HG02678 (cell line): ENCODE measurements around the gene ZYG11B.
"Not testable (repeated sequence)": the region's sequence is repeated elsewhere in the genome, so short reads cannot be mapped to it uniquely, and the experiment has no call there.

Experiments used
- ATAC-seq: cut with Tn5 transposase; IDR thresholded peaks from one replicate; pipeline ENCODE4 v1.9.1; 2021; ENCODE audit warnings: mild to moderate bottlenecking, moderate library complexity; ENCODE audit not compliant: unreplicated experiment

Gene ZYG11B

DNA sequence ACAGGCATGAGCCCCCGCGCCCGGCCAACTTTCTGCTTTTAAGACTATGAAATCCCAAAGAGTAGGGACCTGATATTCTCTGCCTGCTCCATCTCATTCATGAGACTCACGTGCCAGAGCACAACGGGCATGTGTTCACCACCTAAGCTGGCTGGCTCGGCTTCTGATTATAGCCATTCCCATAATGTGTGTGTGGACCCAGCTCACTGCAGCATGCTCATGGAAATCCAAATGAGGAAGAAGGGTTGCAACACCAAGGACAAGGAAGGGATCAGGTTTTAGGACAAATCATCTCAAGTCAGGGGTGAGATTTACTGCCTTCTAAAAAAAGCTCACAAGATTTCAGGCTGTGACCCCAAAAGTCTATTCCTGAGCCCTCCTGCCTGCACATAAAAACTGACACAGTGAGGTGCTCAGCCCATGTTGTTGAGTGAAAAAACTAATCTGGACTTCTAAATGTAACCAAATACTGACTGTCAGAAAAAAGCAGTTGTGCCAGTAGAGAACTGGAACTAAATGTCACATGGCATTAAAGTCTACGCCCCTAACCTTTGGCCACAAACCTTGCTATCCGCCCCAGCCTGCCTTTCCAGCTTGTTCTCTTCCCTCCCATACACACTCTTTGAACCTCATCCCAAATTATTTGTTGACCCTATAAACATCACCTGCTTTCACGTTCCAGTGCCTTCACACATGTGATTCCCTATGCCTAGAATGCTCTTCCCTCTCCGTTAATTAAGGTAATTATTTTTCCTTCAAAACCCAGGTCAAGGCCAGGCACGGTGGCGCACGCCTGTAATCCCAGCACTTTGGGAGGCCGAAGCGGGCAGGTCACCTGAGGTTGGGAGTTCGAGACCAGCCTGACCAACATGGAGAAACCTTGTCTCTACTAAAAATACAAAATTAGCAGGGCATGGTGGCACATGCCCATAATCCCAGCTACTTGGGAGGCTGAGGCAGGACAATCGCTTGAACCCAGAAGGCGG, 19.0 kb upstream of the ZYG11B start:
- no peak for ATAC-seq

- ATAC-seq = no peak
These were observed 18.2 kb upstream of the ZYG11B start for GRCh38 chr1:52707927-52708655.

- no peak for ATAC-seq
These were observed 17.2 kb upstream of the ZYG11B start for GRCh38 chr1:52709016-52709415.

GRCh38 chr1:52713590-52713989, 12.7 kb upstream of the ZYG11B start:
- ATAC-seq = no peak

GRCh38 chr1:52715296-52715695, 11.0 kb upstream of the ZYG11B start:
- not testable (repeated sequence) for ATAC-seq

GRCh38 chr1:52723260-52723659, 3.0 kb upstream of the ZYG11B start:
- ATAC-seq = no peak

GRCh38 chr1:52725903-52726264, 369 bp upstream of the ZYG11B start:
- no peak for ATAC-seq

DNA sequence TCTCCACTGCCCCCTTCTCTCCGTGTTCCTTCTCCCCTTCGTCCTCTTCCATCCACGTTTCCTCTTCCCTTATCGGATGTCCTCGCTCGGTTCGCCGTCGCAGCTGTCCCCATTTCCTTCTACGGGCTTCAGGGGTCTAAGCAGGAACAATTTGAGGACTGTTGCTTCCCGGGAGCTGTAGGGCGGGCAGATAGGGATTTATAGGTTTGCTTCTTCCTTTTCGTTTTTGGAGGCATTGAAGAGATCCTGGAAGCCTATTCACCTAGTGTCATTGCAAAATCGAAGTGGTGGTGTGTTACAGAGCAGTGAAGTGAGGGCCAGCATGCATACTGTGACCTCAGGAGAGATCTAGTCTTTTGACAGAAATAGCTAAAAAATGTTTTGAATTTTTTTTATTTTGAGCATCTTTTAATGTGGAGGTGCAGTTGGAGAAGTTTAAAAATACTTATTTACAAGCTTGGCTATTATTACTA, 897 bp downstream of the ZYG11B start:
- ATAC-seq = no peak

- no peak for ATAC-seq
These were observed 1.9 kb downstream of the ZYG11B start for GRCh38 chr1:52727956-52728656.

DNA sequence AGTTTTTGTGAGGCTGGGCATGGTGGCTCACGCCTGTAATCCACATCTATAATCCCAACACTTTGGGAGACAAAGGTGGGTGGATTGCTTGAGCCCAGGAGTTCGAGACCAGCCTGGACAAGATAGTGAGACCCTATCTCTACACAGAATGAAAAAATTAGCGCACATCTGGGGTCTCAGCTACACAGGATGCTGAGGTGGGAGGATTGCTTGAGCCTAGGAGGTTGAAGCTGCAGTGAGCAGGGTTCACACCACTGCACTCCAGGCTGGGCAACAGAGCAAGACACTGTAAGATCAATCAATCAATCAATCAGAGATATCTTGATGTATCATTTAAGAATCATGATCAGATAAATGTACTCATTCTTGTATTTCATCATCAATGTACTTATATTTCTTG, 7.1 kb downstream of the ZYG11B start:
- ATAC-seq = no peak

GRCh38 chr1:52735371-52735770, 9.1 kb downstream of the ZYG11B start:
- not testable (repeated sequence) for ATAC-seq

GRCh38 chr1:52738148-52738547, 11.9 kb downstream of the ZYG11B start:
- ATAC-seq = no peak

GRCh38 chr1:52738893-52739292, 12.6 kb downstream of the ZYG11B start:
- no peak for ATAC-seq

GRCh38 chr1:52739699-52740467, 13.6 kb downstream of the ZYG11B start:
- no peak for ATAC-seq

- ATAC-seq = no peak
These were observed 15.0 kb downstream of the ZYG11B start for GRCh38 chr1:52741259-52741658.

DNA sequence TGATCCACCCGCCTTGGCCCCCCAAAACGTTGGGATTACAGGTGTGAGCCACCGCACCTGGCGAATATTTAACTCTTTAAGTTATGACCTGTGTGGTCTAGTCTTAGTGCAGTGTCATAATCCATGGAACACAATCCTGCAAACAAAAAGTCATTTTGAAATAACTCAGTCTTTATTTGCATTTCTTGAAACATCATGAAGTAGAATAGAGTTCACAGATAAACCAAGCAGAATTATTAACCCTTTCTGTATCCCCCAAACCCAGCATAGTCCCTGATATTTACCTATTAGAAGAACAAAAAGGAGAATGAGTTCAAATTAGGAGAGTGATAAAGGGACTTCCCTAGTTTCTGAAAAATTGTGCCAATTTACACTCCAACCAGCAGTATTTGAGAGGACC, 19.9 kb downstream of the ZYG11B start:
- no peak for ATAC-seq

DNA sequence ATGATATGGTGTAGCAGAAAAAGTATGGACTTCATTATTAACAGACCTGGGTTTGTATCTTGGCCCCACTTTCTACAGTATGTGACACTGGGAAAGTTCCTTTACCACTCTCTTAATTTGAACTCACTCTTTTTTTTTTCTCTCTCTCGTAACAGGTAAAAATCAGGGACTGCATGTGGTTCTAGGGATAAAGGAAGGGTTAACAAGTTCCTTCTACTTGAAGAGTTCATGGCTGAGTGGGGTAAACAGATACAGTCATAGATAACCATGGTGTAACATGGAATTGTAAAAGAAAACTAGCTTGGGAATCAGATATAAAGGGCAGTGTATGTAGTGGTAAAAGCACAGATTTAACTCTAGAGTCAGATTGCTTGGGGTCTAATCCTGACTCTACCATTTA, 21.2 kb downstream of the ZYG11B start:
- no peak for ATAC-seq

- no peak for ATAC-seq
These were observed 21.9 kb downstream of the ZYG11B start for GRCh38 chr1:52748119-52748518.

DNA sequence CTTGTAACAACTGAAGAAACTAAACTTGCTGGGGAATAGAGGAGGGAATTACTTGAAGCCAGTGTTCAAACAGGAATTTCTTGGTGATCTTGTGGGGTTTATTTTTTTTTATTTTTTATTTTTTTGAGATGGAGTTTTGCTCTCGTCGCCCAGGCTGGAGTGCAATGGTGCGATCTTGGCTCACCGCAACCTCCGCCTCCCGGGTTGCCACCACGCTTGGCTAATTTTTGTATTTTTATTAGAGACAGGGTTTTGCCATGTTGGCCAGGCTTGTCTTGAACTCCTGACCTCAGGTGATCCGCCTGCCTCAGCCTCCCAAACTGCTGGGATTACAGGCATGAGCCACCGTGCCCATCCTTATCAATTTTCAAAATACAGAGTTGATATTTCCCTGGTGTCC, 23.2 kb downstream of the ZYG11B start:
- ATAC-seq = not testable (repeated sequence)

DNA sequence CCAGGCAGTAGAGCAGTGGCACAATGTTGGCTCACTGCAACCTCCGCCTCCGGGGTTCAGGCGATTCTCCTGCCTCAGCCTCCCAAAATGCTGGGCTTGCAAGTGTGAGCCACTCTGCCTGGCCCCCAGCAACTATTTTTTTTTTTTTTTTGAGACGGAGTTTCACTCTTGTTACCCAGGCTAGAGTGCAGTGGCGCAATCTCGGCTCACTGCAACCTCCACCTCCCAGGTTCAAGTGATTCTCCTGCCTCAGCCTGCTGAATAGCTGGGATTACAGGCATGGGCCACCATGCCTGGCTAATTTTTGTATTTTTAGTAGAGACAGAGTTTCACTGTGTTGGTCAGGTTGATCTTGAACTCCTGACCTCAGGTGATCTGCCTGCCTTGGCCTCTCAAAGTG, 23.9 kb downstream of the ZYG11B start:
- not testable (repeated sequence) for ATAC-seq
